ENCODE measurements around the gene TPX2. TPM values are rescaled to one million over a fixed set of nuclear protein-coding genes. Genes with fewer than 3 reads are reported as not detected.

TPX2 gene
- total RNA-seq, 4 donors from 2014 or later, result 5.9 to 10.2 (median 7.3) TPM

GRCh38 chr20:31831211-31831610 lies 92.1 kb downstream of the TPX2 start:
- 91 to 94% methylated on average over 6 of the region's 6 CpGs for WGBS, 2 donors
- intact Hi-C loops (cut with DNase I; ENCODE audit: low total_unique reads), result no loop called here
- no peak for TF ChIP-seq POLR2A (IDR thresholded peaks at IDR 0.05)
- TF ChIP-seq CTCF (IDR thresholded peaks at IDR 0.05), result no peak
- no peak overlapping the region for H3K4me3 ChIP-seq (ENCODE audit: low read depth, poor library complexity, severe bottlenecking)
- no peak for DNase-seq (ENCODE audit: low spot score in 2 of 2)

GRCh38 chr20:31831771-31832306 lies 92.7 kb downstream of the TPX2 start:
- H3K4me3 ChIP-seq (ENCODE audit: low read depth, poor library complexity, severe bottlenecking), result no peak overlapping the region
- intact Hi-C loops (cut with DNase I; ENCODE audit: low total_unique reads), result no loop called here
- DNase-seq (ENCODE audit: low spot score in 2 of 2), result no peak
- TF ChIP-seq POLR2A (IDR thresholded peaks at IDR 0.05) (no peak), CTCF (IDR thresholded peaks at IDR 0.05) (no peak)
- 80 to 85% methylated on average over 17 of the region's 17 CpGs for WGBS, 2 donors

GRCh38 chr20:31833130-31833930 lies 94.2 kb downstream of the TPX2 start:
- peak in 1 of 2 donors; percentile 92 for DNase-seq (ENCODE audit: low spot score in 2 of 2)
- intact Hi-C loops (cut with DNase I; ENCODE audit: low total_unique reads), result no loop called here
- H3K4me3 ChIP-seq (ENCODE audit: low read depth, poor library complexity, severe bottlenecking), result no peak overlapping the region
- TF ChIP-seq POLR2A (IDR thresholded peaks at IDR 0.05) (no peak), CTCF (IDR thresholded peaks at IDR 0.05) (peak in 1 of 3 donors; percentile 29)
- 56 to 61% methylated on average over 12 to 14 of the region's 14 CpGs for WGBS, 2 donors

GRCh38 chr20:31833931-31834521 lies 94.9 kb downstream of the TPX2 start:
- TF ChIP-seq POLR2A (IDR thresholded peaks at IDR 0.05), result no peak
- no peak for TF ChIP-seq CTCF (IDR thresholded peaks at IDR 0.05)
- DNase-seq (ENCODE audit: low spot score in 2 of 2), result no peak
- intact Hi-C loops (cut with DNase I; ENCODE audit: low total_unique reads), result no loop called here
- WGBS, 2 donors, result 75% methylated on average over 17 of the region's 20 CpGs
- H3K4me3 ChIP-seq (ENCODE audit: low read depth, poor library complexity, severe bottlenecking), result no peak overlapping the region

- no peak for DNase-seq (ENCODE audit: low spot score in 2 of 2)
- TF ChIP-seq CTCF (IDR thresholded peaks at IDR 0.05), result no peak
- intact Hi-C loops (cut with DNase I; ENCODE audit: low total_unique reads), result no loop called here
- 79 to 80% methylated on average over 8 to 9 of the region's 9 CpGs for WGBS, 2 donors
- H3K4me3 ChIP-seq (ENCODE audit: low read depth, poor library complexity, severe bottlenecking), result no peak overlapping the region
These were observed 96.5 kb downstream of the TPX2 start for GRCh38 chr20:31835554-31835953.

All from lower leg skin (tissue), 4 donors.